GM06990 (cell line): ENCODE measurements around the gene KCNC1.

Experiments used
- DNase-seq: peaks from one replicate; pipeline ENCODE4 v3.0.0-alpha.2; 2011; ENCODE audit not compliant: insufficient read length; ENCODE audit errors: extremely low read depth
- H3K27me3 ChIP-seq: replicated peaks from 2 replicates; pipeline ENCODE4 v1.6.0; 2011; ENCODE audit warnings: low read length; ENCODE audit not compliant: control insufficient read depth, insufficient read depth
- H3K36me3 ChIP-seq: 2 replicates; pipeline ENCODE4 v1.5.1; 2011; ENCODE audit warnings: low read length; ENCODE audit not compliant: control insufficient read depth, insufficient read depth
- H3K4me3 ChIP-seq: replicated peaks from 2 replicates; pipeline ENCODE4 v1.5.1; 2011; ENCODE audit warnings: low read depth, mild to moderate bottlenecking, control low read depth, low read length
- TF ChIP-seq, protein P1 (sequence below): IDR thresholded peaks from 2 replicates; pipeline ENCODE4 v1.5.1; 2011; ENCODE audit warnings: low read length, control low read depth, mild to moderate bottlenecking, inconsistent platforms; ENCODE audit not compliant: insufficient read depth, poor library complexity, severe bottlenecking

The KCNC1 gene

DNA sequence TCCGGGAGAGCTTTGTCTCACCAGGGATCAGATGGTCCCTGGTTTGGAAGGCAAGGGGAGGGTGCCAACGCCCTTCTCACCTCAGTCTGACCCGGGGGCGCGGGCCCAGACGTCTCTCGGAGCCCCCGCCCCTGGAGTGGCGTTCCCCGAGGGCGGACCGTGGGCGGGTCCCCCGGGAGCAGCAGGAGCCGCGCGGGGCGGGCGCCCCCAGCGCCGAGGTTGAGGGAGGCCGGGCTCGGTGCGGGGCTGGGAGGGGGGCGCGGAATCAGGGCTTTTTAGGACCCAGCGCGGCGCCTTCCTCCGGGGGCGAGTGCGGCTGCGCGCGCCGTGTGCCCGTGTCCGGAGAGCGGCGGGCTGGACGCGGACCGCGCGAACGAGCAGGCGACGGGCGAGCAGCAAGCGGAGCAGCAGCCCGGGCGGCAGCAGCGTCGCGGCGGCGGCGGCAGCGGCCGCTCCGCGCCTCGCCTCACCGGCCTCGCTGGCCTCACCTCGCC lies at the start of gene KCNC1:
Gene KCNC1, plus strand, starts transcription at position 364 of the 494 bp plus-strand sequence. CDS start 1,222 bp downstream, outside the sequence.
- DNase-seq = no peak
- H3K4me3 ChIP-seq = peak within 1 kb of the TSS; percentile 17; the same call in 1 of the 2 replicates
- H3K27me3 ChIP-seq = no peaks in the 10 kb centered on the region; the same call in 1 of the 2 replicates
- H3K36me3 ChIP-seq = no peaks in the 10 kb centered on the region
- TF ChIP-seq, protein P1, sequence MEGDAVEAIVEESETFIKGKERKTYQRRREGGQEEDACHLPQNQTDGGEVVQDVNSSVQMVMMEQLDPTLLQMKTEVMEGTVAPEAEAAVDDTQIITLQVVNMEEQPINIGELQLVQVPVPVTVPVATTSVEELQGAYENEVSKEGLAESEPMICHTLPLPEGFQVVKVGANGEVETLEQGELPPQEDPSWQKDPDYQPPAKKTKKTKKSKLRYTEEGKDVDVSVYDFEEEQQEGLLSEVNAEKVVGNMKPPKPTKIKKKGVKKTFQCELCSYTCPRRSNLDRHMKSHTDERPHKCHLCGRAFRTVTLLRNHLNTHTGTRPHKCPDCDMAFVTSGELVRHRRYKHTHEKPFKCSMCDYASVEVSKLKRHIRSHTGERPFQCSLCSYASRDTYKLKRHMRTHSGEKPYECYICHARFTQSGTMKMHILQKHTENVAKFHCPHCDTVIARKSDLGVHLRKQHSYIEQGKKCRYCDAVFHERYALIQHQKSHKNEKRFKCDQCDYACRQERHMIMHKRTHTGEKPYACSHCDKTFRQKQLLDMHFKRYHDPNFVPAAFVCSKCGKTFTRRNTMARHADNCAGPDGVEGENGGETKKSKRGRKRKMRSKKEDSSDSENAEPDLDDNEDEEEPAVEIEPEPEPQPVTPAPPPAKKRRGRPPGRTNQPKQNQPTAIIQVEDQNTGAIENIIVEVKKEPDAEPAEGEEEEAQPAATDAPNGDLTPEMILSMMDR = no peak

DNA sequence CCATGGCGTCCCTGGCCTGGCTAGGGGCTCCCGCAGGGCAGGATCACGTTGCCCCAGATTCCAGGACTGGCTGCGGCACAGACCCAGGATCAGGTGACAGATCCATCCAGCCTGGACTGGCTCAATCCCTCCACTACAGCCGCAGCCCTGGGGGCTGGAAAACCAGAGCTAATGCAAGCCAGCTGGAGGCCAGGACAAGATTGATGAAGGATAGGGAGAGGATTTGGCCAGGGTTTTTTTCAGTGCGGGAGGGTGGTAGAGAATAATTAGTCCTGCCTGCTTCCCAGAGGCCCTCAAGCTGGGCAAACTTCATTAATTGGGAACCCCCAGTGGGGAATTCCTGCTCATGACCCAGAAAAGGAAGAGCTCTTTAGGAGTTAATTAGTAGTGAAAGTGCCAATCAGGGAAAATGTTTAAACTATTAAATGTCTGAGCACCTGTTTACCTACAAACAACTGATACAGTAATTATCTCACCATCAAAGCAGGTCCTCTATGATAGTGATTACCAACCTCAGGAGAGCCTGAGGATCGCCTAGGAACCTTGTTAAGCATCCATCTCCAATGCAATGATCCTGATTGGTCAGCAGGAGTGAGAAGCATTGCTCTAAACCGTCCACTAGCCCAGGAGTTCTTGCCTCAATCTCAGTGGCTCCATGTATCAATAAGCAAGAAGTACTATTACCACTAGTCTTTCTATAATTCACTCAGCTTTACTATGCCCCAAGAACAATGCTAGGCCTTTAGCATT lies 48.2 kb upstream of the KCNC1 start:
- no peak for DNase-seq
- Histone ChIP-seq H3K4me3 (no peak overlapping the region), H3K27me3 (no peaks in the 10 kb centered on the region; the same call in none of the 2 replicates), H3K36me3 (no peaks in the 10 kb centered on the region)
- TF ChIP-seq, protein P1 = no peak

DNA sequence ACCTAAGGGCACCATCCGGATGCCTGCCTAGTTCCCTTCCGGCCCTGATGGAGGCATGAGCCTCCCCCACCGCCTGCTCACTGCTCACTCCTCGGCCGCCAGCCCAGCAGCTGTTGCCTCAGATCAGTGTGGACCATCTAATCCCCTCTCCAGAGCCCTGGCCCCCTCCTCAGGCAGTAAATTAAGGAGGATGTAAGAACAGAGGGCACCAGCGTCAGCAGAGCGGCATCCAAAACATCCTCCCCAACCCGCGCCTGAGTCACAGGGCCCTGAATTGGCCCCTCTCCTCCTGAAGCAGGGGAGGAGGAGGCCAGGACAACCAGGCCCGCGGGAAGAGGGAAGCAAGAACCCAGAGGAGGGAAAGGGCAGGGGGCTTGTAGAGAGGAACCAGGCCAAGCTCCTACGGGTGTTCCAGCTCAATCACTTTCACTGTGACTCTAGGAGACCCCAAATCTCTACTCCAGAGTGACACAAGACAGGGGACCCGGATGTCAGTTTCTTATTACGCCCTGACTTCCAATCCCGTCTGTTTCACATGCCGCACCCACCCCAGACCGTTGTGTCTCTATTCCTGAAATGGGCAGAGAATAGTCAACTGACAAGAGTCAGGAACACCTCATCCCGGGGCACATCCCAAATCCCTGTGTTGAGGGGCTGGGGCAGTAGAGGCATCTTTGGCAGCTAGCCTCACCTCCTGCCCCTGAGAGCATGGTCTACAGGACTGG lies 46.5 kb upstream of the KCNC1 start:
- no peak overlapping the region for H3K4me3 ChIP-seq
- H3K36me3 ChIP-seq = no peaks in the 10 kb centered on the region
- DNase-seq = no peak
- peaks cover 4% of the 10 kb centered on the region for H3K27me3 ChIP-seq
- TF ChIP-seq, protein P1 = no peak

DNA sequence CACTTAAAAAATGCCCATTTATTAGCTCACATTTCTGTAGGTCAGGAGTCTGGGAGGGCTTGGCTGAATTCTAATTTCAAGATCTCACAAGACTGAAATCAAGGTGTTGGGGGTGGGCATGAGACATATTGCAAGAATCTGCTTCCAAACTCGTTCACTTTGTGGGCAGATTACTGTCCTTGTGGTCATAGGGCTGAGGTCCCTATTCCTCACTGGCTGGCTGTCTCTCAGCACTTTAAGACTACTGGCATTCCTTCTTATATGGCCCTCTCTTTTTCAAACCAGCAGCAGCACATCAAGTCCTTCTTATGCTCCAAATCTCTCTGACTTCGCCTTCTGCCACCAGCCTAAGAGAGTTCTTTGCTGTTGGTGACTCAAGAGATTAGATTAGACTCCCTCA lies 43.0 kb upstream of the KCNC1 start:
- DNase-seq = no peak

DNA sequence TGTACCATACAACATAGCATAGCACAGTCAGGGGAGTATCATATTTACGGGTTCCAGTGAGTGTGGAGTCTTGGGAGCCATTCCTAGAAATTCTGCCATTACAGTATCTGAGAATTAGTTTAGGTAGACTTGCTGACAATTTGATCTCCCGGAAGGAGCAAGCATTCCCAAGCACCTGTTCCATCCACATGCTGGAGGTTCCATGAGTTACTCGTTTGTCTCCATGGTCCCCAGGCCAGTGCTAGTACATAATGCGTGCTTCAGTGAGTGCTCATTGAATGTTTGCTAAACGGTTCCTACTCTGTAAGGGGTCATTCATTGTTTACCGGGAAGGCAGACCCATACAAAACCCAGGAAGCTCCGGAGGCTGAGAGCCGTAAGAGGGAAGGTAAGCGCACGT lies 42.6 kb upstream of the KCNC1 start:
- no peak overlapping the region for H3K4me3 ChIP-seq
- no peak for DNase-seq
- TF ChIP-seq, protein P1 = no peak
- H3K36me3 ChIP-seq = no peaks in the 10 kb centered on the region
- H3K27me3 ChIP-seq = peaks cover 4% of the 10 kb centered on the region

More for the DNA sequence above, 43.0 kb upstream of the KCNC1 start:
- Histone ChIP-seq H3K36me3 (no peaks in the 10 kb centered on the region), H3K4me3 (no peak overlapping the region), H3K27me3 (peaks cover 4% of the 10 kb centered on the region)
- TF ChIP-seq, protein P1 = no peak
